D721Med (cell line): ENCODE data around the gene H1-8.

Source experiments
- DNase-seq: peaks from one replicate; pipeline ENCODE4 v3.0.0; 2011; ENCODE audit warnings: low spot score; ENCODE audit not compliant: insufficient read length
- FAIRE-seq: peaks from 2 replicates; lab custom pipeline; 2011; peaks lifted over from hg19 to GRCh38; lab: Jason Lieb, UNC
- TF ChIP-seq, protein P1 (sequence below): IDR thresholded peaks from 2 replicates; pipeline ENCODE4 v1.5.1; 2012; ENCODE audit warnings: mild to moderate bottlenecking, control low read depth; ENCODE audit not compliant: insufficient read depth; ENCODE audit errors: missing control alignments

H1-8 gene

DNA sequence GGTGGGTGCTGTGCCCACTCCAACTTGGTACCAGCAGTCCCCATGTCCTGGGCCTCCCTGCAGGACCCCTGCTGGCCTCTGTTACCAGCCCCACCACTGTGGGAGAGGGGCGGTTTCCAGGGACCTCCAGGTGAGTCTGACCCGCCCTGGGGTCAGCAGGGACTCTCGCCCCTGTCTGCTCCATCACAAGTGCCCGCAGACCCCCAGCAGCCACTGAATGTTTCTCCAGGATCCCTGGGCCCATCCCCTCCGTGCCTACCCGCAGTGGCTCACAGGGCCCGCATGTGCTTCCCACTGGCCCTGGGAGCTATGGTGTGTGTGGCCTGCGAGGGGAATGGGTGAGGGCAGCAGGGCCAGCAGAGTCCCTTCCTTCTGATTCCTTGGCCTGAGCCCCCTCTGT is 24.4 kb upstream of the H1-8 start:
- TF ChIP-seq, protein P1, sequence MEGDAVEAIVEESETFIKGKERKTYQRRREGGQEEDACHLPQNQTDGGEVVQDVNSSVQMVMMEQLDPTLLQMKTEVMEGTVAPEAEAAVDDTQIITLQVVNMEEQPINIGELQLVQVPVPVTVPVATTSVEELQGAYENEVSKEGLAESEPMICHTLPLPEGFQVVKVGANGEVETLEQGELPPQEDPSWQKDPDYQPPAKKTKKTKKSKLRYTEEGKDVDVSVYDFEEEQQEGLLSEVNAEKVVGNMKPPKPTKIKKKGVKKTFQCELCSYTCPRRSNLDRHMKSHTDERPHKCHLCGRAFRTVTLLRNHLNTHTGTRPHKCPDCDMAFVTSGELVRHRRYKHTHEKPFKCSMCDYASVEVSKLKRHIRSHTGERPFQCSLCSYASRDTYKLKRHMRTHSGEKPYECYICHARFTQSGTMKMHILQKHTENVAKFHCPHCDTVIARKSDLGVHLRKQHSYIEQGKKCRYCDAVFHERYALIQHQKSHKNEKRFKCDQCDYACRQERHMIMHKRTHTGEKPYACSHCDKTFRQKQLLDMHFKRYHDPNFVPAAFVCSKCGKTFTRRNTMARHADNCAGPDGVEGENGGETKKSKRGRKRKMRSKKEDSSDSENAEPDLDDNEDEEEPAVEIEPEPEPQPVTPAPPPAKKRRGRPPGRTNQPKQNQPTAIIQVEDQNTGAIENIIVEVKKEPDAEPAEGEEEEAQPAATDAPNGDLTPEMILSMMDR: no peak
- FAIRE-seq: no peak

GRCh38 chr3:129519449-129519848 is 23.5 kb upstream of the H1-8 start:
- DNase-seq: no peak
- FAIRE-seq: no peak
- TF ChIP-seq, protein P1: no peak

More for the DNA sequence above, 24.4 kb upstream of the H1-8 start:
- no peak for DNase-seq

DNA sequence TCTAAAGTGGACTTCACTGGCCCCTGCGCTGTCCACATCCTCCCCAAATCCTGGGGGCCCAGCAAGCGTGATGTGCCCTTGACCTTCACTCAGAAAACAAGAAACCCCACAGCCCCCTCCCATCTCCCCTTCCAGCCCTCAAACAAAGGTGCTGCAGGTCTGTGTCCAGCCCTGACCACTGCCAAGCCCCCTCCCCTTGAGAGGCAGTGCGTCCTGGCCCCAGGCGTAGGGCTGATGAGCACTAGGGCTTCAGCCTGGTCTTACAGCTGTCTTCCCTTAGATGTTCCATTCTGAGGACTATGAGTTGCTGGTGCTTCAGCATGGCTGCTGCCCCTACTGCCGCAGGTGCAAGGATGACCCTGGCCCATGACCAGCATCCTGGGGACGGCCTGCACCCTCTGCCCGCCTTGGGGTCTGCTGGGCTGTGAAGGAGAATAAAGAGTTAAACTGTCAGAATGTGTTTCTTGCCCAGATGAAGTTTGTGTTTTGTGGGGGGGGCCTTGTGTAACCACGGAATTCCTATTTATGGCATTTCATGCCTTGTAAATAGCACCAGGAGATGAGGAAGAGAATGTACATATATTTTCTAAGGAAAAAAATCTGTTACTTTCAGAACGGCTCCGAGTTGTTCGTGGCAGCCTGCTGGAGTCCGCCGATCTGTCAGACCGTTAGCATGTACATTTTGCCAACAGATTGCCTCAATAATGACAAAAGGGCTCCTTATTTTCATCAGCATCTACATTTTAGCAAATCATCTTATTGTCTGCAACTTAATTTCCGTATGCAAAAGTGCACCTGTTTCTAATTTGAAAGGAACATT is 22.9 kb upstream of the H1-8 start:
- DNase-seq (no peak), FAIRE-seq (no peak)
- TF ChIP-seq, protein P1: no peak

GRCh38 chr3:129520960-129521359 is 22.0 kb upstream of the H1-8 start:
- TF ChIP-seq, protein P1: no peak
- DNase-seq (no peak), FAIRE-seq (no peak)

DNA sequence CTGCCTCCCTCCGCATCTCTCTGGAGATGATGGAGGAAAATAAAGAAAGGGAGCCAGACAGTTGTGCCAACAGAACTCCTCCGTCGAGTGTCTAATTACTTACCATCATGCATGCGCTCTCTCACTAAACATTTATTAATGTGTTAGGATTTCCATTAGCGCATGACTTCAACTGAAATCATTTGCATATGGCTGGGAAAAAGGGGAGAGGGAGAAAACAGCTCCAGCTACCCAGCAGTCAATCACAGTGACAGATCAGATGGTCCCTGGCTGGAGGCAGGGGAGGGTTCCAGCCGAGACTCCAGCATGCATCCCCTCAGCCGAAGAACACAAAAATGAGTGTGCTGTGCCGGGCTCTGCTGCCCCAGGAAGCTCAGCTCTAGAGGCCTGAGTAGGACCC is 21.4 kb upstream of the H1-8 start:
- FAIRE-seq: no peak
- no peak for DNase-seq
- TF ChIP-seq, protein P1: no peak

DNA sequence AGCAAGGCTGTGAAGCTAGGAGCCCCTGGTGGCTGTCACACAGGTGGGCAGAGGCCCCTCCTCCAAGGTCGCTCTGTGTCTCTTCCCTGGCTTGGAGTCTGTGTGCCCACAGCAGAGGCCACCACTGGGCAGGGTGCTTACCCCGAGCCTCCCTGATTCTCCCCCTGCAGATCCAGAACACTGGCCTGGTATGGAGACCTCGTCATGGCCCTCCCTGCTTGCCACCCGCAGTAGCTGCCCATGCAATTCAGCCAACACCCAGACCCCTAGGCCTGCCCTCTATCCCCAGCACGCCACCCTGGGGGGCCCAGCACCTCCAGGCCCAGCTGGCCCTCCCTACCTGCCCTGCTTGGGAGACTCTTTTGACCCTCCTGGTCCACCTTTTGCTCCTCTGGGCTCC is 20.0 kb upstream of the H1-8 start:
- FAIRE-seq: no peak
- no peak for DNase-seq
- TF ChIP-seq, protein P1: no peak

DNA sequence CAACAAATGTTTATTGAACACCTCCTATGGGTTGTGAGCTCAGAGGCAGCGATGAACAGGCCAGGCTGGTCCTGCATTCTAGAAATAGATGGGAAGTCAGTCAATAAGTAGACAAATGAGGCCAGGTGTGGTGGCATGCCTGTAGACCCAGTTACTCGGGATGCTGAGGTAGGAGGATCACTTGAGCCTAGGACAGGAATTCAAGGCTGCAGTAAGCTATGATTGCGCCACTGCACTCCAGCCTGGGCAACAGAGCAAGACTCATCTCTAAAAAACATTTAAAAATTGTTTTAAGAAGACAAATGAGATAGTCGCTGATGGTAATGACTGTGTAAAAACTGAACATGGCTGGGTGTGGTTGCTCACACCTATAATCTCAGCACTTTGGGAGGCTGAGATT is 18.9 kb upstream of the H1-8 start:
- no peak for FAIRE-seq
- TF ChIP-seq, protein P1: no peak
- DNase-seq: no peak
